Loucy (cell line): ENCODE data around the gene ST8SIA3.

Source experiments
- CTCF ChIP-seq: fragments of 200-600 bp; sonication (generic); conservative IDR thresholded peaks from 2 replicates; pipeline ENCODE4 v1.5.1; 2014; ENCODE audit warnings: mild to moderate bottlenecking, antibody characterized with exemption, low read length
- EZH2phosphoT487 ChIP-seq: fragments of 200-600 bp; IDR thresholded peaks from 2 replicates; pipeline ENCODE4 v1.6.1; 2018; ENCODE audit warnings: antibody characterized with exemption, mild to moderate bottlenecking, moderate library complexity, borderline replicate concordance

GRCh38 chr18:57364460-57364859, 12.1 kb downstream of the ST8SIA3 start:
- TF ChIP-seq CTCF (no peak), EZH2phosphoT487 (no peak)
